Transverse colon (tissue), 4 donors: ENCODE results near the gene IQCK.

Experiments used
- CTCF ChIP-seq, 5 experiments: fragments of 200-600 bp in 3 of 5; fragments of 450-650 bp in 2 of 5; sonication (generic) in 3 of 5; IDR thresholded peaks; 1 replicate in 2 of 5; 2 replicates in 3 of 5; pipeline ENCODE4 v1.5.1; 2016 to 2017; ENCODE audit warnings: antibody characterized with exemption in 5 of 5, inconsistent platforms in 3 of 5, mild to moderate bottlenecking in 2 of 5, moderate library complexity in 1 of 5
- EP300 ChIP-seq: sonication (generic); formaldehyde crosslinking; IDR thresholded peaks from one replicate; pipeline ENCODE4 v1.6.1; 2017; ENCODE audit warnings: antibody characterized with exemption, low read depth
- POLR2A ChIP-seq: fragments of 450-650 bp; IDR thresholded peaks from one replicate; pipeline ENCODE4 v1.6.1; 2016; ENCODE audit warnings: antibody characterized with exemption, mild to moderate bottlenecking, moderate library complexity
- POLR2AphosphoS5 ChIP-seq, 3 donors: sonication (generic); formaldehyde crosslinking; IDR thresholded peaks; one replicate each; pipeline ENCODE4 v1.6.1; 2016; ENCODE audit warnings: antibody characterized with exemption in 3 of 3

GRCh38 chr16:19677402-19677801, 40.7 kb upstream of the IQCK start:
- TF ChIP-seq POLR2A (no peak), CTCF (IDR thresholded peaks at IDR 0.05) (no peak), EP300 (no peak), POLR2AphosphoS5 (IDR thresholded peaks at IDR 0.05) (no peak)
